Vagina (tissue), 2 donors: ENCODE measurements around the gene STON2.

Source experiments
- POLR2A ChIP-seq, 2 donors: fragments of 450-650 bp; IDR thresholded peaks; one replicate each; pipeline ENCODE4 v1.6.1; 2017; ENCODE audit warnings: antibody characterized with exemption in 2 of 2, mild to moderate bottlenecking in 2 of 2, moderate library complexity in 2 of 2
- POLR2AphosphoS5 ChIP-seq, 2 donors: sonication (generic); formaldehyde crosslinking; IDR thresholded peaks; one replicate each; pipeline ENCODE4 v1.9.0; 2017; ENCODE audit warnings: antibody characterized with exemption in 2 of 2, mild to moderate bottlenecking in 2 of 2, low read depth in 1 of 2; ENCODE audit not compliant: insufficient read depth in 1 of 2
- TF ChIP-seq, protein P1 (sequence below), 3 experiments: fragments of 450-650 bp in 2 of 3; fragments of 200-600 bp in 1 of 3; sonication (generic) in 1 of 3; IDR thresholded peaks; one replicate each; pipeline ENCODE4 v1.5.1; 2017 to 2019; ENCODE audit warnings: antibody characterized with exemption in 3 of 3, mild to moderate bottlenecking in 2 of 3, moderate library complexity in 2 of 3

DNA sequence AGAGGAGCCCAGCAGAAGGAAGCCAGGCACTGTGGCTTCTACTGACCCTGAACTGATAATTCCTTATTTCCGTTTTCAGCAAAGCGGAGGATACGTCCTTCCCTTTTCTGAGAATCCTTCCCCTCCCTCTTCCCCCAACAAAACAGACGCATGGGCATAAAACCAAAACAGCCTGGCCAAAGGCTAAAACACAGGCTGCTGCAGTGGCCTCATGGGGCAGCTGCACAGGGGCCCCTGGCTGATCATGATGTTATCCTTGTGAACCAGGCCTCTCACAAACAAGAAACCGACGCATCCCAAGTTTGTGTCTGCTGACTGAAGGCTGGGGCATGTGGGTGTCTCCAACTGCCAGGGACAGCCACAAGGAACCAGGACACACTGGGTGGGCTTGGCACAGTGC lies 23.4 kb upstream of the STON2 start:
- TF ChIP-seq, protein P1, sequence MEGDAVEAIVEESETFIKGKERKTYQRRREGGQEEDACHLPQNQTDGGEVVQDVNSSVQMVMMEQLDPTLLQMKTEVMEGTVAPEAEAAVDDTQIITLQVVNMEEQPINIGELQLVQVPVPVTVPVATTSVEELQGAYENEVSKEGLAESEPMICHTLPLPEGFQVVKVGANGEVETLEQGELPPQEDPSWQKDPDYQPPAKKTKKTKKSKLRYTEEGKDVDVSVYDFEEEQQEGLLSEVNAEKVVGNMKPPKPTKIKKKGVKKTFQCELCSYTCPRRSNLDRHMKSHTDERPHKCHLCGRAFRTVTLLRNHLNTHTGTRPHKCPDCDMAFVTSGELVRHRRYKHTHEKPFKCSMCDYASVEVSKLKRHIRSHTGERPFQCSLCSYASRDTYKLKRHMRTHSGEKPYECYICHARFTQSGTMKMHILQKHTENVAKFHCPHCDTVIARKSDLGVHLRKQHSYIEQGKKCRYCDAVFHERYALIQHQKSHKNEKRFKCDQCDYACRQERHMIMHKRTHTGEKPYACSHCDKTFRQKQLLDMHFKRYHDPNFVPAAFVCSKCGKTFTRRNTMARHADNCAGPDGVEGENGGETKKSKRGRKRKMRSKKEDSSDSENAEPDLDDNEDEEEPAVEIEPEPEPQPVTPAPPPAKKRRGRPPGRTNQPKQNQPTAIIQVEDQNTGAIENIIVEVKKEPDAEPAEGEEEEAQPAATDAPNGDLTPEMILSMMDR (IDR thresholded peaks at IDR 0.05): no peak
- TF ChIP-seq POLR2A (IDR thresholded peaks at IDR 0.05): no peak
- no peak for TF ChIP-seq POLR2AphosphoS5 (IDR thresholded peaks at IDR 0.05; ENCODE audit: insufficient read depth in 1 of 2, low read depth in 1 of 2)
